Measurements from ENCODE around the gene NBAS.

DNA sequence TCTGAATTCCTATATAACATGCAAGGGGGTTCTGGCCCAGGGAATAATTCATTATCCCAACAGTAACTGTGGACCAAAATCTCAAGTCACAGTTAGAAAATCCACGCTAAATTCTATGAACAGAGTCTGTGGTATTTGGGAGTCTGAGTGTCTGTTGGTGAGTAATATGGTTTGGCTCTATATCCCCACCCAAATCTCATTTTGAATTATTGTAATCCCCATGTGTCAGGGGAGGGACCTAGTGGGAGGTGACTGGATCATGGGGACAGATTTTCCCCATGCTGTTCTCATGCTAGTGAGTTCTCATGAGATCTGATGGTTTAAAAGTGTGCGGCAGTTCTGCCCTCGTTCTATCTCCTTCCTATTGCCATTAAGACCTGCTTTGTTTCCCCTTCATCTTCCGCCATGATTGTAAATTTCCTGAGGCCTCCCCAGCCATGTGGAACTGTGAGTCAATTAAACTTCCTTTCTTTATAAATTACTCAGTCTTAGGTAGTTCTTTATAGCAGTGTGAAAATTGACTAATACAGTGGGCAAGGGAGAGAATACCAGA lies 68.3 kb downstream of the NBAS start:
- TF ChIP-seq, protein P1, sequence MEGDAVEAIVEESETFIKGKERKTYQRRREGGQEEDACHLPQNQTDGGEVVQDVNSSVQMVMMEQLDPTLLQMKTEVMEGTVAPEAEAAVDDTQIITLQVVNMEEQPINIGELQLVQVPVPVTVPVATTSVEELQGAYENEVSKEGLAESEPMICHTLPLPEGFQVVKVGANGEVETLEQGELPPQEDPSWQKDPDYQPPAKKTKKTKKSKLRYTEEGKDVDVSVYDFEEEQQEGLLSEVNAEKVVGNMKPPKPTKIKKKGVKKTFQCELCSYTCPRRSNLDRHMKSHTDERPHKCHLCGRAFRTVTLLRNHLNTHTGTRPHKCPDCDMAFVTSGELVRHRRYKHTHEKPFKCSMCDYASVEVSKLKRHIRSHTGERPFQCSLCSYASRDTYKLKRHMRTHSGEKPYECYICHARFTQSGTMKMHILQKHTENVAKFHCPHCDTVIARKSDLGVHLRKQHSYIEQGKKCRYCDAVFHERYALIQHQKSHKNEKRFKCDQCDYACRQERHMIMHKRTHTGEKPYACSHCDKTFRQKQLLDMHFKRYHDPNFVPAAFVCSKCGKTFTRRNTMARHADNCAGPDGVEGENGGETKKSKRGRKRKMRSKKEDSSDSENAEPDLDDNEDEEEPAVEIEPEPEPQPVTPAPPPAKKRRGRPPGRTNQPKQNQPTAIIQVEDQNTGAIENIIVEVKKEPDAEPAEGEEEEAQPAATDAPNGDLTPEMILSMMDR (IDR thresholded peaks at IDR 0.05; ENCODE audit: low read depth, low read length): no peak
- TF ChIP-seq EZH2phosphoT487 (IDR thresholded peaks at IDR 0.05; ENCODE audit: low read depth): no peak
